Medulla oblongata (tissue), 1 donor: ENCODE data around the gene CACNA2D3.

Source experiments
- DNase-seq: peaks from one replicate; pipeline ENCODE4 v3.0.0-alpha.2; 2015; ENCODE audit errors: extremely low spot score

The CACNA2D3 gene

GRCh38 chr3:54847361-54847760 lies 725.0 kb downstream of the CACNA2D3 start:
- no peak for DNase-seq

- DNase-seq: no peak
These were observed 727.0 kb downstream of the CACNA2D3 start for GRCh38 chr3:54849360-54849759.

- no peak for DNase-seq
These were observed 728.2 kb downstream of the CACNA2D3 start for GRCh38 chr3:54850484-54851018.

GRCh38 chr3:54853573-54854404 lies 731.4 kb downstream of the CACNA2D3 start:
- peak; percentile 83 for DNase-seq

GRCh38 chr3:54856271-54856670 lies 733.9 kb downstream of the CACNA2D3 start:
- no peak for DNase-seq

- DNase-seq: no peak
These were observed 735.0 kb downstream of the CACNA2D3 start for GRCh38 chr3:54857343-54857742.

- DNase-seq: no peak
These were observed 735.9 kb downstream of the CACNA2D3 start for GRCh38 chr3:54858093-54858785.

GRCh38 chr3:54859184-54859583 lies 736.8 kb downstream of the CACNA2D3 start:
- no peak for DNase-seq

GRCh38 chr3:54861248-54862067 lies 739.1 kb downstream of the CACNA2D3 start:
- no peak for DNase-seq

- no peak for DNase-seq
These were observed 740.2 kb downstream of the CACNA2D3 start for GRCh38 chr3:54862526-54862925.

GRCh38 chr3:54863366-54863765 lies 741.0 kb downstream of the CACNA2D3 start:
- DNase-seq: no peak

GRCh38 chr3:54863786-54864185 lies 741.4 kb downstream of the CACNA2D3 start:
- no peak for DNase-seq

GRCh38 chr3:54865316-54865715 lies 743.0 kb downstream of the CACNA2D3 start:
- DNase-seq: no peak

- no peak for DNase-seq
These were observed 743.9 kb downstream of the CACNA2D3 start for GRCh38 chr3:54866251-54866650.

- peak; percentile 78 for DNase-seq
These were observed 748.1 kb downstream of the CACNA2D3 start for GRCh38 chr3:54870423-54870822.

- DNase-seq: no peak
These were observed 749.5 kb downstream of the CACNA2D3 start for GRCh38 chr3:54871867-54872266.

- no peak for DNase-seq
These were observed 751.0 kb downstream of the CACNA2D3 start for GRCh38 chr3:54873059-54874010.

- DNase-seq: no peak
These were observed 752.6 kb downstream of the CACNA2D3 start for GRCh38 chr3:54874816-54875556.

- no peak for DNase-seq
These were observed 753.4 kb downstream of the CACNA2D3 start for GRCh38 chr3:54875596-54876268.

- no peak for DNase-seq
These were observed 754.3 kb downstream of the CACNA2D3 start for GRCh38 chr3:54876694-54877093.
